GM12878 (cell line): Measurements from ENCODE around the gene LSAMP. TPM values are rescaled to one million over a fixed set of nuclear protein-coding genes. Genes with fewer than 3 reads are reported as not detected.

Experiments used
- ATAC-seq: fragments of 200-7000 bp; cut with Tn5 transposase; 3 replicates; pipeline ENCODE4 v1.9.1; 2020; ENCODE audit warnings: mild to moderate bottlenecking, moderate library complexity
- BruUV-seq: library from RNA; stranded (reverse); fragments of 400-500 nt; replicated peaks from 2 replicates; lab custom pipeline; 2021; lab: Mats Ljungman, UMichigan
- CTCF ChIA-PET: fragments of 300-600 bp; sonication (Branson Sonifier 250); formaldehyde crosslinking; extraction: SDS; loops from one replicate; lab custom pipeline; 2021; ENCODE audit warnings: inconsistent platforms; lab: Yijun Ruan, JAX
- POLR2A ChIA-PET: fragments of 350-600 bp; formaldehyde crosslinking; extraction: SDS; loops from one replicate; lab custom pipeline; 2021; ENCODE audit warnings: inconsistent platforms; lab: Charles Lee
- RAD21 ChIA-PET: fragments of 300-600 bp; sonication (Branson Sonifier 250); formaldehyde crosslinking; loops from one replicate; lab custom pipeline; 2023; ENCODE audit warnings: antibody characterized with exemption; ENCODE audit not compliant: unreplicated experiment; lab: Charles Lee
- SMC1A ChIA-PET: fragments of 300-600 bp; sonication (Branson Sonifier 250); formaldehyde crosslinking; loops from one replicate; lab custom pipeline; 2023; ENCODE audit not compliant: unreplicated experiment, uncharacterized antibody; lab: Charles Lee
- DNase-seq: peaks from one replicate; pipeline ENCODE4 v3.0.0-alpha.2; 2011; ENCODE audit warnings: low read depth, low spot score
- FAIRE-seq: peaks from 3 replicates; lab custom pipeline; 2011; peaks lifted over from hg19 to GRCh38; lab: Jason Lieb, UNC
- H2AFZ ChIP-seq: 2 replicates; pipeline ENCODE4 v1.6.0; 2011; ENCODE audit warnings: low read depth, low read length, control low read depth; ENCODE audit not compliant: control insufficient read depth
- H3K27ac ChIP-seq: 2 replicates; pipeline ENCODE4 v1.5.1; 2011; ENCODE audit warnings: control low read depth; ENCODE audit not compliant: control insufficient read depth, insufficient read depth
- H3K27me3 ChIP-seq, 2 experiments: replicated peaks in 1 of 2; 2 replicates each; pipeline versions ENCODE4 v1.6.0 to v1.6.1; 2011; ENCODE audit warnings: low read length in 1 of 2; ENCODE audit not compliant: control insufficient read depth in 2 of 2, insufficient read depth in 2 of 2
- H3K36me3 ChIP-seq, 2 experiments: 2 replicates each; pipeline ENCODE4 v1.5.1; 2011; ENCODE audit warnings: low read length in 1 of 2; ENCODE audit not compliant: control insufficient read depth in 2 of 2, insufficient read depth in 2 of 2
- H3K4me1 ChIP-seq: 2 replicates; pipeline ENCODE4 v1.6.1; 2011; ENCODE audit warnings: mild to moderate bottlenecking, low read length, moderate library complexity, mixed read lengths; ENCODE audit not compliant: control insufficient read depth, insufficient read depth
- H3K4me2 ChIP-seq: 2 replicates; pipeline ENCODE4 v1.6.0; 2011; ENCODE audit warnings: control low read depth; ENCODE audit not compliant: control insufficient read depth, insufficient read depth
- H3K4me3 ChIP-seq: fragments of 200-600 bp; sonication (generic); 2 replicates; pipeline ENCODE4 v1.5.1; 2016
- H3K79me2 ChIP-seq: 2 replicates; pipeline ENCODE4 v1.6.0; 2011; ENCODE audit warnings: low read length; ENCODE audit not compliant: control insufficient read depth, insufficient read depth
- H3K9ac ChIP-seq: 2 replicates; pipeline ENCODE4 v1.8.0; 2011; ENCODE audit warnings: low read length, control low read depth, mixed read lengths; ENCODE audit not compliant: control insufficient read depth, insufficient read depth
- H3K9me3 ChIP-seq: replicated peaks from 3 replicates; pipeline ENCODE4 v1.5.1; 2011; ENCODE audit warnings: mild to moderate bottlenecking, low read length; ENCODE audit not compliant: control insufficient read depth, insufficient read depth
- H4K20me1 ChIP-seq: 2 replicates; pipeline ENCODE4 v1.6.0; 2011; ENCODE audit not compliant: control insufficient read depth, insufficient read depth
- CBX5 ChIP-seq: sonication (generic); IDR thresholded peaks from 2 replicates; pipeline ENCODE4 v1.6.1; 2016; ENCODE audit warnings: low read depth, moderate library complexity, mild to moderate bottlenecking, inconsistent platforms
- EGR1 ChIP-seq, 2 experiments: IDR thresholded peaks; 1 replicate in 1 of 2; 2 replicates in 1 of 2; pipeline ENCODE4 v1.6.1; 2011 to 2012; ENCODE audit warnings: low read depth in 2 of 2, low read length in 2 of 2, borderline replicate concordance in 1 of 2, mild to moderate bottlenecking in 1 of 2, moderate library complexity in 1 of 2
- MEF2B ChIP-seq: fragments of 450-650 bp; IDR thresholded peaks from 2 replicates; pipeline ENCODE4 v1.6.1; 2018; ENCODE audit warnings: mild to moderate bottlenecking, moderate library complexity; ENCODE audit not compliant: partially characterized antibody, poor library complexity, severe bottlenecking
- MTA2 ChIP-seq: fragments of 450-650 bp; IDR thresholded peaks from 2 replicates; pipeline ENCODE4 v1.6.1; 2016; ENCODE audit warnings: low read depth, mild to moderate bottlenecking, moderate library complexity
- NFYA ChIP-seq: IDR thresholded peaks from 2 replicates; pipeline ENCODE4 v1.6.1; 2011; ENCODE audit warnings: low read depth, mild to moderate bottlenecking, low read length, improper control_type of control experiment, borderline replicate concordance
- SUZ12 ChIP-seq: fragments of 200-600 bp; sonication (generic); IDR thresholded peaks from one replicate; pipeline ENCODE4 v1.6.1; 2018; ENCODE audit warnings: antibody characterized with exemption, mild to moderate bottlenecking; ENCODE audit not compliant: unreplicated experiment
- WGBS: methylation state at CpG from one replicate; pipeline ENCODE4 v1.1.6; 2016; ENCODE audit warnings: low lambda C conversion rate; ENCODE audit not compliant: insufficient replicate concordance, insufficient coverage; ENCODE audit errors: missing lambda C conversion rate; 5-methylcytosine and 5-hydroxymethylcytosine counted together
- in situ Hi-C: fragments of 300-500 bp; cut with MboI; formaldehyde crosslinking; loops from 9 replicates; pipeline ENCODE4 v1.14.3; 2018; ENCODE audit warnings: mixed read lengths
- intact Hi-C: fragments of 100-400 bp; cut with micrococcal nuclease; formaldehyde crosslinking; loops from one replicate; pipeline ENCODE4 v1.14.2; 2022; ENCODE audit not compliant: unreplicated experiment
- polyA plus RNA-seq, 11 experiments: library from polyadenylated mRNA; depleted of rRNA in 4 of 11; unstranded in 6 of 11; stranded (reverse) in 5 of 11; fragments of >200 nt; fragmentation: Nextera tagmentation in 4 of 11; fragmentation: Illumina TruSeq in 1 of 11; extraction: Ambion mirVana in 4 of 11; extraction: Trizol in 1 of 11; gene quantifications; 1 replicate in 1 of 11; 2 replicates in 10 of 11; pipeline versions ENCODE4 v1.2.1 to v1.2.3, GENCODE V29; 2011 to 2016; ENCODE audit warnings: inconsistent platforms in 2 of 11, missing spikeins in 2 of 11, low read depth in 1 of 11
- total RNA-seq, 4 experiments: library from RNA; depleted of rRNA in 3 of 4; stranded (reverse); fragments of >200 nt in 3 of 4; fragmentation: Illumina TruSeq in 1 of 4; extraction: Trizol in 1 of 4; gene quantifications; 2 replicates each; pipeline versions ENCODE4 v1.2.1 to v1.2.3, GENCODE V29; 2013 to 2021
- TF ChIP-seq, protein P1 (sequence below): fragments of 450-650 bp; IDR thresholded peaks from 2 replicates; pipeline ENCODE4 v1.6.1; 2017; ENCODE audit warnings: mild to moderate bottlenecking, moderate library complexity

Gene LSAMP
- total and polyA plus RNA-seq, 10 of the 15 experiments (the other 5 are each of a cell fraction or from before 2014, with no cell fraction given) = 2.0 to 12.7 (median 6.5) TPM

DNA sequence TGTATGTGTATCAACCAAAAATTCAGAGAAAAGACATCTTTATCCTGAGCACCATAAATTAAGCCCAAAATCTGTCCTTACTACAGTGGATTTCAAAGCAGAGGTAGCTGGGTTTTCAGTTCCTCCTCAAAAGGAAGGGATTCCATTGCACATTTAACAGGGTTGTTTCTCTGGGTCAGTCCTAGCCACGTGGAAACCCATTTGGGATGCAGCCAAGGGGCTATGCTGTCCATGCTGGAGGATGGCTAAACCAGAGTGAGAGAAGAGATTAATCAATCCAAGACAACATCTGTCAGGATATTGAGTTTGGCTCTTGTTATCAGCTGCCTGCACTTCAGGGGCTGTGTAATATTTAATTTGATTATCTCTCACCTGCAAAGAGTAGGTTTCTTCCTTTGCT lies 28.1 kb downstream of the LSAMP start:
- Histone ChIP-seq H3K4me3 (no peak overlapping the region), H4K20me1 (no peaks in the 10 kb centered on the region), H3K4me2 (no peak overlapping the region), H3K27ac (no peak overlapping the region), H3K9ac (no peak overlapping the region), H3K36me3 (no peaks in the 10 kb centered on the region), H3K27me3 (no peaks in the 10 kb centered on the region), H3K4me1 (no peaks in the 10 kb centered on the region), H3K9me3 (no peaks in the 10 kb centered on the region), H2AFZ (no peak overlapping the region), H3K79me2 (no peaks in the 10 kb centered on the region)
- RAD21 ChIA-PET = no interaction called here
- intact Hi-C loops = no loop called here
- no TSS peak for BruUV-seq
- in situ Hi-C loops = no loop called here
- 0% methylated on average over 1 of the region's 1 CpG for WGBS
- FAIRE-seq = no peak
- POLR2A ChIA-PET = no interaction called here
- SMC1A ChIA-PET = interaction anchor here (1.0 to 1.8 kb wide), 3 partner anchors 8 to 23 kb away, joined by 3 to 4 read pairs (median 4); no protein-coding TSS in a partner anchor
- CTCF ChIA-PET = interaction anchor here (0.6 to 1.6 kb wide), 2 partner anchors 8 to 97 kb away, joined by 3 read pairs; no protein-coding TSS in a partner anchor
- no peak for DNase-seq
- TF ChIP-seq, protein P1, sequence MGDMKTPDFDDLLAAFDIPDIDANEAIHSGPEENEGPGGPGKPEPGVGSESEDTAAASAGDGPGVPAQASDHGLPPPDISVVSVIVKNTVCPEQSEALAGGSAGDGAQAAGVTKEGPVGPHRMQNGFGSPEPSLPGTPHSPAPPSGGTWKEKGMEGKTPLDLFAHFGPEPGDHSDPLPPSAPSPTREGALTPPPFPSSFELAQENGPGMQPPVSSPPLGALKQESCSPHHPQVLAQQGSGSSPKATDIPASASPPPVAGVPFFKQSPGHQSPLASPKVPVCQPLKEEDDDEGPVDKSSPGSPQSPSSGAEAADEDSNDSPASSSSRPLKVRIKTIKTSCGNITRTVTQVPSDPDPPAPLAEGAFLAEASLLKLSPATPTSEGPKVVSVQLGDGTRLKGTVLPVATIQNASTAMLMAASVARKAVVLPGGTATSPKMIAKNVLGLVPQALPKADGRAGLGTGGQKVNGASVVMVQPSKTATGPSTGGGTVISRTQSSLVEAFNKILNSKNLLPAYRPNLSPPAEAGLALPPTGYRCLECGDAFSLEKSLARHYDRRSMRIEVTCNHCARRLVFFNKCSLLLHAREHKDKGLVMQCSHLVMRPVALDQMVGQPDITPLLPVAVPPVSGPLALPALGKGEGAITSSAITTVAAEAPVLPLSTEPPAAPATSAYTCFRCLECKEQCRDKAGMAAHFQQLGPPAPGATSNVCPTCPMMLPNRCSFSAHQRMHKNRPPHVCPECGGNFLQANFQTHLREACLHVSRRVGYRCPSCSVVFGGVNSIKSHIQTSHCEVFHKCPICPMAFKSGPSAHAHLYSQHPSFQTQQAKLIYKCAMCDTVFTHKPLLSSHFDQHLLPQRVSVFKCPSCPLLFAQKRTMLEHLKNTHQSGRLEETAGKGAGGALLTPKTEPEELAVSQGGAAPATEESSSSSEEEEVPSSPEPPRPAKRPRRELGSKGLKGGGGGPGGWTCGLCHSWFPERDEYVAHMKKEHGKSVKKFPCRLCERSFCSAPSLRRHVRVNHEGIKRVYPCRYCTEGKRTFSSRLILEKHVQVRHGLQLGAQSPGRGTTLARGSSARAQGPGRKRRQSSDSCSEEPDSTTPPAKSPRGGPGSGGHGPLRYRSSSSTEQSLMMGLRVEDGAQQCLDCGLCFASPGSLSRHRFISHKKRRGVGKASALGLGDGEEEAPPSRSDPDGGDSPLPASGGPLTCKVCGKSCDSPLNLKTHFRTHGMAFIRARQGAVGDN = no peak
- TF ChIP-seq SUZ12 (no peak), CBX5 (no peak), MTA2 (no peak), MEF2B (no peak), NFYA (no peak), EGR1 (IDR thresholded peaks at IDR 0.05; ENCODE audit: borderline replicate concordance in 1 of 2, low read depth in 2 of 2, low read length in 2 of 2) (no peak)
- ATAC-seq = no peak
